Measurements from ENCODE around the gene TMED8. TPM values are rescaled to one million over a fixed set of nuclear protein-coding genes. Genes with fewer than 3 reads are reported as not detected.
"Not testable (repeated sequence)": the region's sequence is repeated elsewhere in the genome, so short reads cannot be mapped to it uniquely, and the experiment has no call there.

Gene TMED8
- total and polyA plus RNA-seq, 9 donors: 5.5 to 17.4 (median 13.1) TPM

DNA sequence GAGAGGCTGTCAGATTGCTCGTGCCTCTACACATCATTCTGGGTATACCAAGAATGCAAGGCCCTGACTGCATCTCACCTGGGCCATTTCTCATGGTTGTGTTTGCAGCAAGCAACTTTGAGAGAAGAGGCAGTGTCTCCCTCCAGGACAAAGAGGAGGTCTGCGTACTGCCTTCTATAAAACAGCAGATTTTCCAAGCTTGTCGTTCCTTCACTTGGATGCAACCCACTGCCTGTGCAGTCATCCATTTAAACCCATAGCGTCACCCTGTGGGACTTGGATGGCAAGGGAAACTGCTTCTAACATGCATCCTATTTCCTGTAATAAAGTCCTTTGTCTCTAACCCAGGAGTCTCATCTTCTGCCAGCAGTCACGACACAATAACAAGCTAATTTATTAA lies 57.5 kb downstream of the TMED8 start:
- Histone ChIP-seq H3K36me3 (no peaks in the 10 kb centered on the region), H3K27me3 (no peaks in the 10 kb centered on the region), H3K27ac (no peak overlapping the region), H3K9me3 (no peaks in the 10 kb centered on the region), H3K4me1 (ENCODE audit: insufficient read depth) (peaks cover 5% of the 10 kb centered on the region), H3K4me3 (peak overlapping the region; percentile 100)
- intact Hi-C loops (cut with DNase I): loop anchor here in 3 of 4 donors (10.0 kb wide), 2 partner anchors 165 to 445 kb away; no protein-coding TSS in a partner anchor
- TF ChIP-seq POLR2A (IDR thresholded peaks at IDR 0.05) (no peak), EP300 (IDR thresholded peaks at IDR 0.05) (no peak)
- TF ChIP-seq, protein P1, sequence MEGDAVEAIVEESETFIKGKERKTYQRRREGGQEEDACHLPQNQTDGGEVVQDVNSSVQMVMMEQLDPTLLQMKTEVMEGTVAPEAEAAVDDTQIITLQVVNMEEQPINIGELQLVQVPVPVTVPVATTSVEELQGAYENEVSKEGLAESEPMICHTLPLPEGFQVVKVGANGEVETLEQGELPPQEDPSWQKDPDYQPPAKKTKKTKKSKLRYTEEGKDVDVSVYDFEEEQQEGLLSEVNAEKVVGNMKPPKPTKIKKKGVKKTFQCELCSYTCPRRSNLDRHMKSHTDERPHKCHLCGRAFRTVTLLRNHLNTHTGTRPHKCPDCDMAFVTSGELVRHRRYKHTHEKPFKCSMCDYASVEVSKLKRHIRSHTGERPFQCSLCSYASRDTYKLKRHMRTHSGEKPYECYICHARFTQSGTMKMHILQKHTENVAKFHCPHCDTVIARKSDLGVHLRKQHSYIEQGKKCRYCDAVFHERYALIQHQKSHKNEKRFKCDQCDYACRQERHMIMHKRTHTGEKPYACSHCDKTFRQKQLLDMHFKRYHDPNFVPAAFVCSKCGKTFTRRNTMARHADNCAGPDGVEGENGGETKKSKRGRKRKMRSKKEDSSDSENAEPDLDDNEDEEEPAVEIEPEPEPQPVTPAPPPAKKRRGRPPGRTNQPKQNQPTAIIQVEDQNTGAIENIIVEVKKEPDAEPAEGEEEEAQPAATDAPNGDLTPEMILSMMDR (IDR thresholded peaks at IDR 0.05): no peak
- DNase-seq: no peak
- 40 to 54% (median 48%) methylated on average over 5 of the region's 5 CpGs for WGBS, 3 donors

DNA sequence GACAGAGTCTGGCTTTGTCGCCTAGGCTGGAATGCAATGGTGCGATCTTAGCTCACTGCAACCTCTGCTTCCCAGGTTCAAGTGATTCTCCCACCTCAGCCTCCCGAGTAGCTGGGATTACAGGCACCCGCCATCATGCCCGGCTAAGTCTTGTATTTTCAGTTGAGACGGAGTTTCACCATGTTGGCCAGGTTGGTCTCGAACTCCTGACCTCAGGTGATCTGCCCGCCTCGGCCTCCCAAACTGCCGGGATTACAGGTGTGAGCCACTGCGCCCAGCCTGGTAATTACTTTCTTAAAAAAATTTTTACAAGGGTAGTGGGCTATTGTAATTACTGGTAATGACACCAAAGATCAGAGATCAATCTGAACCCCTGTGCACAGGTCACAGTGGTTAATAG lies 58.1 kb downstream of the TMED8 start:
- WGBS, 3 donors: 89 to 92% (median 91%) methylated on average over 11 of the region's 11 CpGs
- not testable (repeated sequence) for H3K4me1 ChIP-seq (ENCODE audit: insufficient read depth); DNase-seq; H3K36me3 ChIP-seq; H3K27ac ChIP-seq; H3K27me3 ChIP-seq; H3K9me3 ChIP-seq; H3K4me3 ChIP-seq
- intact Hi-C loops (cut with DNase I): loop anchor here in 3 of 4 donors (10.0 kb wide), 2 partner anchors 164 to 444 kb away; no protein-coding TSS in a partner anchor

DNA sequence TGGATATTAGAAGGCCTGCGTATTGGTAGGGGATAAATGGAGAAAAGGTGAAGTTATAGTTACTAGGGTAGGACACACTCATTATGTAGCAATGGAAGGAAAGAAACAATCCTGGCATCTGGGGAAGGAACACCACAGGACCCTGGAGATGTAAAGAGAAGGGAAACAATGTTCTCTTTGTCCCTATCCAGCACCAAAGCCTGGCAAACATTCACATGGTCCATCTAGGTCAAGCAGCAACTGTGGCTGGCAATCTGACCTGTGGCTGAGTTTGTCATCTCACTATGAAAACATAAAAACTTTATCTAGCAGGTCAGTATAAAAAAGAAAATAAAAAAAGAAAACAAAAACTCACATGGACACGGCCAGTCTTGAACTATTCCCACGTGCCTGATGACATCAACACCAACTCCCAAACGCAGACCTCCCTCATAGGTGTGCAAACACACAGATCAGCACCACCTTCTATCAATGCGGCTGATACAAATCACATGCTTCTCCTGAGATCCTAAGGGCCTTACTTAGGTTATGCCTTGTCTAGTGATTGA lies 58.8 kb downstream of the TMED8 start:
- H3K27ac ChIP-seq: no peak overlapping the region
- intact Hi-C loops (cut with DNase I): loop anchor here in 3 of 4 donors (10.0 kb wide), 2 partner anchors 163 to 443 kb away; no protein-coding TSS in a partner anchor

DNA sequence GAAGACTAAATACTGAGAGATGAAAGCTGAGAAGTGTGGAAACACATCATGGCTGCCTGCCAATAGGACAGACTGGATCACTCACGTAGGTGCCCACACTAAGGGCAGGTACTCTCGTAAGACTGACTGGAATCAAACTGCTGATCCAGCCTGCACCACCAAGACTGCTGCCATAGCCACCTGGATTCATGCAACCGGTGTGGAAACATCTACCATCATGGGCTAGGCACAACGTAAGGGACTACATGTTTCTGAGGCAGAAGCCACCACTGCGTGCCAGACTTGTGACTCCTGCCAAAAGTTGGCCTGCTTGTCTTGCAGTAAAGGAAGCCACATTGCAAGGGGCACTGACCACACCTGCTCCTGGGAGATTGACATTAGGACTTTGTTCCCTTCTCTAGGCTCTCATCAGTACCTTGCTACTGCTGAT lies 60.0 kb downstream of the TMED8 start:
- Histone ChIP-seq H3K9me3 (no peaks in the 10 kb centered on the region), H3K27ac (no peak overlapping the region), H3K27me3 (no peaks in the 10 kb centered on the region), H3K36me3 (no peaks in the 10 kb centered on the region), H3K4me3 (no peak overlapping the region), H3K4me1 (ENCODE audit: insufficient read depth) (peaks cover 9% of the 10 kb centered on the region)
- no peak for DNase-seq
- intact Hi-C loops (cut with DNase I): loop anchor here in 3 of 4 donors (10.0 kb wide), 2 partner anchors 162 to 442 kb away; no protein-coding TSS in a partner anchor
- TF ChIP-seq EP300 (IDR thresholded peaks at IDR 0.05) (no peak), POLR2A (IDR thresholded peaks at IDR 0.05) (no peak)
- TF ChIP-seq, protein P1 (IDR thresholded peaks at IDR 0.05): no peak
- WGBS, 3 donors: 70 to 86% (median 76%) methylated on average over 5 of the region's 5 CpGs

More for the DNA sequence above, 58.8 kb downstream of the TMED8 start:
- WGBS, 3 donors: 65 to 72% (median 67%) methylated on average over 5 of the region's 5 CpGs
- Histone ChIP-seq H3K4me3 (no peak overlapping the region), H3K4me1 (ENCODE audit: insufficient read depth) (peaks cover 9% of the 10 kb centered on the region), H3K27me3 (no peaks in the 10 kb centered on the region), H3K36me3 (no peaks in the 10 kb centered on the region), H3K9me3 (no peaks in the 10 kb centered on the region)
- TF ChIP-seq, protein P1 (IDR thresholded peaks at IDR 0.05): no peak
- TF ChIP-seq POLR2A (IDR thresholded peaks at IDR 0.05) (no peak), EP300 (IDR thresholded peaks at IDR 0.05) (no peak)
- no peak for DNase-seq

DNA sequence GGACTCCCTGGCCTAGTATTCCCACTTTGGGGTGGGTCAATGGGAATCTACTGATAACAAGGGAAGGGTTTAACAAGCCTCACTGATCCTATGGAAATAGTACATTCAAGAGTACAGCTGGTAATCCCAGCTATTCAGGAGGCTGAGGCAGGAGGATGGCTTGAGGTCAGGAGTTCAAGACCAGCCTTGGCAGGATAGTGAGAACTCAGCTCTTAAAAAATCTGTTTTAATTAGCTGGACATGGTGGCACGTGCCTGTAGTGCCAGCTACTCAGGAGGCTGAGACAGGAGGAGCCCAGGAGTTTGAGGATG lies 60.7 kb downstream of the TMED8 start:
- H3K9me3 ChIP-seq: no peaks in the 10 kb centered on the region
- intact Hi-C loops (cut with DNase I): loop anchor here in 3 of 4 donors (10.0 kb wide), 2 partner anchors 161 to 441 kb away; no protein-coding TSS in a partner anchor
- TF ChIP-seq, protein P1 (IDR thresholded peaks at IDR 0.05): no peak
- TF ChIP-seq EP300 (IDR thresholded peaks at IDR 0.05) (no peak), POLR2A (IDR thresholded peaks at IDR 0.05) (no peak)
- no peaks in the 10 kb centered on the region for H3K36me3 ChIP-seq
- 7 to 38% (median 18%) methylated on average over 1 of the region's 1 CpG for WGBS, 3 donors
- H3K4me1 ChIP-seq (ENCODE audit: insufficient read depth): peaks cover 9% of the 10 kb centered on the region
- no peak overlapping the region for H3K27ac ChIP-seq
- DNase-seq: no peak
- no peak overlapping the region for H3K4me3 ChIP-seq
- no peaks in the 10 kb centered on the region for H3K27me3 ChIP-seq

Measured in ovary (tissue), 9 donors.